HG03558 (cell line): Measurements from ENCODE around the gene CAMK1D.

ENCODE experiments used
- ATAC-seq: cut with Tn5 transposase; IDR thresholded peaks from one replicate; pipeline ENCODE4 v1.9.1; 2021; ENCODE audit warnings: moderate number of reproducible peaks; ENCODE audit not compliant: unreplicated experiment; ENCODE audit errors: extremely low read depth

The CAMK1D gene

DNA sequence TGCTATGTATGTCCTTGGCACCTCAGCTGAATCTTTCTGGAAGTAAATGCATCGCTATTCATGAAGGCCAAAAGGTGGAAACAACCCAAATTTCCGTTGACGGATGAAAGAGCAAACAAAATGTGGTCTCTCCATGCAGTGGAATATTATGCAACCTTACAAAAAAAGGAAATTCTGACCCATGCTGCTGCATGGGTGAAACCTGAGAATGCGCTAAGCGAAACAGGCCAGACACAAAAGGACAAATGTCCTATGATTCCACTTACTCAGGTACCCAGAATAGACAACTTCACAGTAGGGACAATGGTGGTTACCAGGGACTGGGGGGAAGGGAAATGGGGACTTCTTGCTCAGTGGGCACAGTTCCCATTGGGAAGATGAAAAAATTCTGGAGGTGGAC, 158.8 kb downstream of the CAMK1D start:
- no peak for ATAC-seq

DNA sequence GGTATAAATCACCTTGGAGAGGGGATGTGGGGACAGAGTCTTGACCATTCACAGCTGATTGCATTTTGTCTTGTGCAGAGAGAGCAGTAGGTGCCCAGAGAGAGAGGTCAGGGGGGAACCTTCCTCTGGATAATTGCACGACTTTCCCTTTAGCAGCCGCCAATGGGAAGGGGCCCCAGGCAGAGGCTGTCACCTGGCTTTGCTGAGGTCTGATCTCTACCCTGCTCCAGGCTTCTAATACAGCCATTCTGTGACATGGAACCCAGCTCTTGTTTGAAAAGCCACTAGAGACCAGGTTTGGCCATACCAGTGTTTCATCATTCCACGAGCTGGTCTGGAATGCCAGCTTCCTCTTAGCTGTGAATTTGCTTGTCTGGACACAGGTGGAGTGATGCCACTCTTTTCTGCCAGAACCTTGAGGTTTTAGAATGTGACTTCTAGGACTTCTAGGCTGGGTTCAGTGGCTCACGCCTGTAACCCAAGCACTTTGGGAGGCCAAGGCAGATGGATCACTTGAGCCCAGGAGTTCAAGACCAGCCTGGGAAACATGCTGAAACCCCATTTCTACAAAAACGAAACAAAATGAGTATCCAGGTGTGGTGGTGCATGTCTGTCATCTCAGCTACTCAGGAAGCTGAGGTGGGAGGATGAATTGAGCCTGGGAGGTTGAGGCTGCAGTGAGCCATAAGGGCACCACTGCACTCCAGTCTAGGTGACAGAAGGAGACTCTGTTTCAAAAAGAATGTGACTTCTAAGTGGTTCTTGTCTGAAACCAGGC, 159.9 kb downstream of the CAMK1D start:
- ATAC-seq = no peak

DNA sequence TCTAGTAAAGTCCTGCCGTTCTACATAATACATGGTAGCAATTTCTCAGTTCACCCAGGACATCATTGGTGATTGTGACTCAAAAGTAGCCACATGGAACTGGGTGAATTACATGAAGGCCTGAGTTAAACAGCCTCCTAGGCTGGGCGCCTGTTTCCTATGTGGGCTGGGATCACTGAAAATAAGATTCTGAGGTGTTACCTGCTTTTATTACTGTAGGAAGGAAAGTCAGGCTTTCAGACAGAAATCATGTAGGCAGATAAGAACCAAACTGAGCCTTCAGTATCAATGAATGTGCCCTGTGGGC, 160.4 kb downstream of the CAMK1D start:
- no peak for ATAC-seq

DNA sequence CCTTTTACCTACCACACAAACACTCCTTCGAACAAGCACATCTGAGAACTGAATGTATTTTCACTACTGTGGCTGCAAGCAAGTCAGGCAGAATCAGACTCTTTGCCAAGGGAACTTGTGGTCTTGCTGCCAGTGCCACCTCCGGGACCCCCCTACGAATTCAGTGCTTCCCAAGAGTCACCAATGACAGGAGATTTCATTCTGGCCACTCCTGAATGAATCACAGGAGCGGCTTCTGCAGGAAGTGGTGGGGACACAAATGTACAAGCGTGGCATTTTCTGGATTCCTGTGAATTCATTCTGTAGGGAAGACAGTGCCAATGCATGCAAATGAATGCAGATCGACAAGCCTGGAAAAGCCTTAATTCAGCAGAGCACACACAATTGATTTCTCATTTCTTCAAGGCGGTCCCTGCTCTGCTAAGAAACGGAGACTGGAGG, 161.2 kb downstream of the CAMK1D start:
- no peak for ATAC-seq

DNA sequence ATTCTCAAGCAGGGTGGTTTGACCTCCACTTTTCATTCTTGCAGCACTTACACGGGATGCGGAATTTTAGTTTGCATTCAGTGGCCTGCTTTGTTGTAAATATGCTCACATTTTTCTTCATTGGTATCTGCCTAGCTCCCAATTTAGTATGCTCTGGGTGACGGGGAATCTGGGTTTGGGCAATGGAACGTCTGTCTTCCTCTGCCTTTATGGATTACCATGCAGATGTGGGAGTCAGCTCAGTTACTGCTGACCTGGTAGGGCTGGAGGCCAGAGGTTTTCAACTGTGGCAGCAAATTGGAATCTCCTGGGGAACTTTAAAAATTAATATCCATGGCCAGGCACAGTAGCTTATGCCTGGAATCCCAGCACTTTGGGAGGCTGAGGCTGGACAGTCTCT, 161.6 kb downstream of the CAMK1D start:
- ATAC-seq = no peak

DNA sequence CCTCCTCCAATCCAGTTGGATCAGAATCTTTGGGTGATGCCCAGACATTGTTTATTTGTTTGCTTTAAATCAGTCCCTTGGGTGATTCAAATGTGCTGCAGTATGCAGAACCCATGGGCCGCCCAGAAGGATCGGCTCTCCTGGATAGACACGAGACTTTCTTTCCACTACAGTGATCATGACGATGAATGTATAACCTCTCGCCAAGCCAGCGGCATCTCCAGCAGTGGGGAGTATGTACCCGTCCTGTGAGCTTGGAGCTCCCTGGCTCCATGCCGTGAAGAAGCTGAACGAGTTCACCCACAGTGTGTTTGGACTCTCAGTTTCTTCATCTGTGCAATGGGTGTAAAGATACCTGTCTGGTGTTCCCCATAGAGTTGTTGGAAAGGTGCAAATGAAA, 162.3 kb downstream of the CAMK1D start:
- ATAC-seq = no peak

DNA sequence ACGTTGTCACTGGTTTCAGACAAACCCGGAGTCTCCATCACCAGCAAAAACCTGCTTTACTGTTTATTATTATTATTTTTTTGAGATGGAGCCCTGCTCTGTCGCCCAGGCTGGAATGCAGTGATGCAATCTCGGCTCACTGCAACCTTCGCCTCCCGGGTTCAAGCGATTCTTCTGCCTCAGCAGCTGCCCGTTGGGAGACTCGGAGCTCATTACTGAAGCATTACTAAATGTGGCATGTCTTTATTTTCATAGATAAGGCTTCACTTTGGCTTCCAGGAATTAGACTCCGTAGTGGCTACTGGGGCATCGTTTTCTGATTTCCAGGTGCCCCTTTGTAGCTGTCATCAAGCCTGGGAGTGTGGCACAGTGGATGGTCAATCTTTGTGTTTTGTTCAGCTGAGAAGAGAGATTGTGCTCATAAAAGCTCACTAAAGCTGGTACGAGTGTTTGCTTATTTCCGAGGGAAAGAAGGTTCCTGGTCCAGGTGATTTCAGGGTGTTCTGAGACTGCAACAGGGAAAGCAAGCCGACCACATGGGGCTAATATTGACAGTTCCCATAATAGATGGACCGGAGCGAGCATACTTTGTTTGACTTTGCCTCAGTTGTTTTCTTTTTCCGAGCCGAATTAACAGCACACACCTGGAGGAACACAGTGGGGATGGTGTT, 163.1 kb downstream of the CAMK1D start:
- no peak for ATAC-seq

DNA sequence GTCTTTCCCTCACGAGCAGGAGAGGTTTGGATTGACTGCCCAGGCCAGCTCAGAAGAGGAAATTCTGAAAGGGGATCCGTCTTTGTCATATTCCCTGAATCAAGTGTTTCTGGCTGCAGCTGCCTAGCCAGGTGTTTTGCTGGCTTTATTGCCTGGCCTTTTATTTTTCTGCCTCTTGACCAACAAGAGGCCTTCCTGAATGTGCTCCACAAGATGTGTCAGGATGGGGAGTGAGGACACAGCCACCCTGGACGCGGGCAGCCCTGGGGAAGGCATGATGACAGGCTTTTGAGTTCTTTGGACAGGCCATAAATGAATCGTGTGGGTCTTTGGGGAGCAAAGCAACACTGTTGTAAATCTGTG, 163.6 kb downstream of the CAMK1D start:
- no peak for ATAC-seq

DNA sequence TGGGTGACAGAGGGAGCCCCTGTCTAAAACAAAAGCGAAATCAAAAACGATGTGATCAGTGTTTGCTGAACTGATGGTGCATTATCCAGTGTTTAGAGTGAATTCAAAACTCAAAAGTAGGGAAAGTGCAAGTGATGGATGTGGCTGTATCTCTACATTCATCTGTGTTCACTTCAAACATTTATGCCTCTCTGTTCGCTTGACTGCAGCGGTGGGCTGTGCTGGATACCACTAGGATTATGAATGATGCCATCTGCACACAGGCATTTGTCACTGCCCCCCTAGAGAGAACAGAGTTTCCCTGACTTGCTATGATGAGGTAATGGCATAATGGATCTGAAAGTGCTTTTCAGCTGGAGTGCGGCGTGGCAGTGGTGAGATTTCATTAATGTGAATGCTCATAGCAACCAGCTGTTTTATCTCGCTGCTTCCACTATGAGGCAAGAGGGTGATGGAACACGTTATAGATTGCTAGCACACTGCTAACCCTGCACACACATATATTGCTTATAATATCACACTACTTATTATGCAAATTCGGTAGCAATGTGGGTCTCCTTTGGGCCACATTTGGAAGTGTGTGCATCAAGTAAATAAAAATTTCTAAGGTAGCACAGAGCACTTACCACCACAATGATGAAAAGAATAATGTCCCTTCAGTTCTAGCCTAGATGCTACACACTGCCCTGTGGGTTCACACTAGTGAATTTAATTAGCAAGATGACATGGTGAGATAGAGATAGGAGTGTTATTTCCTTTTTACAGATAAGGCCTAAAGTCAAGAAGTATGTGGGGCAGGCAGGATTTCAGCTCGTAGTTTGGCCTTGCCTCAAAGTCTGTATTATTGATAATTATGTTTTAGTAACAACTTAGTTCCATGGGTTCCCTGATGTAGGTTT, 164.7 kb downstream of the CAMK1D start:
- ATAC-seq = no peak

DNA sequence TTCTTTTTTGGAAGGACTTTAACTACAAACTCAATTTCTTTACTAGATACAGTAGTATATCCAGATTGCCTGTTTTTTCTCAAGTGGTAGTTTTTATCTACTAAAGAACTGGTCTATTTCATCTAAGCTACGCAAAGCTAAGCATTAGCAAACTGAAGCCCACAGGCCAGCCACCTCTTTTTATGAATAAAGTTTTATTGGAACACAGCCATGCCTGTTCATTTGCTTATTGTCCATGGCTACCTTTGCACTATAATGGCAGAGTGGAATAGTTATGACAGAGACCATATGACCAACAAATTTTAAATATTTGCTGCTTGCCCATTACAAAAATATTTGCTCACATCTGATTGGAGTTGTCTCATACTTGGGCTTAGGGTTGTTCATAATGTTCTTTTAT, 168.7 kb downstream of the CAMK1D start:
- ATAC-seq = no peak

DNA sequence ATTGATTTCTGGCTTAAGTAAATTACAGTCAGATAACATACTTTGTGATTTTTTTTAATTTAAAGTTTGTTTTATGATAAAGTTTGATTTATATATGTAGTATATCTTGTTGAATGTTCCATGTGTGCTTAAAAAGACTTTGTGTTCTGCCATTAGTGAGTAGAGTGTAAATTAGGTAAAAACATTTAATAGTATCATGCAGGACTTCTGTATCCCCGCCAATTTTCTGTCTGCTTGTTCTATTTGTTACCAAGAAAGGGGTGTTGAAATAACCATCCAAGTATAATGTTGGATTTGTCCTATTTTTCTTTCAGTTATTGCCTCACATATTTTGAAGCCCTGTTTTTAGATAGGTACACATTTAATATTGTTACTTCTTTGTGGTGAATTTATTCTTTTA, 172.1 kb downstream of the CAMK1D start:
- ATAC-seq = no peak

DNA sequence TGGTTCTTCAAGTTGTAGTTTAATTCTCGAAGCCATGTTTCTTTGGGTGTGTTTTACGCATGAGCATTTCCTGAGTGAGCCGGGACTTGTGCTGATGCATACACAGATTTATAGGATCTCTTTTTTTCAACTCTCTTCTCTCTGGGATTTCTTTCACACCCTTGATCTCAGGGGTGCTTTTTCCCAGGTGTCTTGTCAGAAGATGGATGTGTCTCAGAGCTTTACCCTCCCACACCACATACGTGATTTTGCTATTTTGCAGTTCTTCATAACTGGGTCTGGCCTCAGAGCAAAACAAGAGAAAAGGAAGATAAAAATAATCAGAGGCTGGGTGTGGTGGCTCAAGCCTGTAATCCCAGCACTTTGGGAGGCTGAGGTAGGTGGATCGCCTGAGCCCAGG, 177.0 kb downstream of the CAMK1D start:
- no peak for ATAC-seq

DNA sequence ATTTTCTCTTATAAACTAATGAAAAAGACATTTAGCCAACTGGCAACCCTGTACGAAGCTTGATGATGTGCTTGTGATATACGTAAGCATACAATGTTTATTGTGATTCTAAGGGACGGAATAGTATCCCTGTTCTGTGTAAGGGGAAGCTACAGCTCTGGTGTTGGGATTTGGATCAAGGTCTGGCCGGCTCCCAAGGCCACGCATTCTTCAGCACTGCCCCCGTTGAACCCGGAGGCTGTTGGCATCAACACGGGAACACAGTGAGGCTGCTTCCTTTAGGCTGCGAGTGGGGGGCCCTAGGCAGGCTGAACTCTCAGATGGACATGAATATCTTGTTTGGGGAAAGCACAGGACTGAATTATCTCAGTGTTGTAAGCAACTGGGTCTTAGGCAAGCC, 180.6 kb downstream of the CAMK1D start:
- ATAC-seq = no peak

DNA sequence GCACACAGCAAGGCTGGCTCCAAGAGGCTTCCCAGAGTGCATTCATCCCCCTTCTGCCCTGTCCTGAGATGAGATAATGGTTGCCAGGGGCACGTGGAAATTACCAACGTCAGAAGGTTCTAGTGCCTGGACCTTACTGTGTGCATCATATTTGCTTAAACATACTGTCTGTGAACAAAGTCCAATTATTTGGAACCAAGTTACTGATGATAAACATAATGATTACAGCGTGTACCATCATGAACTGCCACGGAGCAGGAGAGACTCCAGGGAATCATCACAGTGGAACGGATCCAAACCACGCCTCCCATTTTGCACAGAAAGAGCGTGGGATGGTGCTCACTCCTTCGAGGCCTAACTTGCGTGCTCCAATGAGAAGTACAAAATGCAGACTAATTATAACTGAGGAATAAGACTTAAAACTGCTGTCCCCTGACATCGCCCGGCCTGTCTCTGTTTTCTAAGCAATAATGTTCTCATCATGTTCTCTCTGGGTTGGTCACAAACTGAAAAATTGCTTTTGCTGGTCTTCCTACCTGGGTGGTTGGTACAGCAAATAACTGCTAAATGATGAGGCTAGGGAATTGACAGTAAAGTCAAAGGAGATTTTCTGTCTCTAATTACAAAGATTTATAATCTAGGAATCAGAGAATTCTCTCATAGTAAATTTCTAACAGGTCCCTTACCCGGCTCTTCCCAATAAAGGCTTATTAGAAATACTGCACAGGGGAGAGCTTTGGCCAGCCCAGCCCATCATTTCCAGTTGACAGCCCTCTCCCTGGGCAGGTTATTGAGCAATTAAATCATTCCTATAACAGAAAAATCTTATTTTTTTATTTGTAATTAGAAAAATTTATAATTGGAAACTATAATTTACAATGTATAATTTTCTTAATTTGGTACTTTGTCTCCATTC, 182.2 kb downstream of the CAMK1D start:
- no peak for ATAC-seq

DNA sequence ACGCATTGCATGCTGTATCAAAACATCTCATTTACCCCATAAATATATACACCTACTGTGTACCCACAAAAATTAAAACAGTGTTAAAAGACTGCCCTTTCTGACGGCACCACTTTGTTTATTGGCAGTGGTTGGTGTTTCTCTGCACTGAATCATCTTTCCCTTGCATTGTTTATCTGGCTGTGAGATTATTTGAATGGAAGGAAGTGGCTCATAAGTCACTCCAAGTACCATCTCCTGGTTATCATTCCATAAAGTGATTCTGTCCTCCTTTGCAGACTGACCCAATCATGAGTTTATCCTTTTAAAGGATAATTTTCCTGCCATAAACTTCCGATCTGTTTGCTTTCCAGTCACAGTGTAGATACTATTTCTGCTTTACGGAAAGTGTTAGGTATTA, 183.8 kb downstream of the CAMK1D start:
- ATAC-seq = no peak

DNA sequence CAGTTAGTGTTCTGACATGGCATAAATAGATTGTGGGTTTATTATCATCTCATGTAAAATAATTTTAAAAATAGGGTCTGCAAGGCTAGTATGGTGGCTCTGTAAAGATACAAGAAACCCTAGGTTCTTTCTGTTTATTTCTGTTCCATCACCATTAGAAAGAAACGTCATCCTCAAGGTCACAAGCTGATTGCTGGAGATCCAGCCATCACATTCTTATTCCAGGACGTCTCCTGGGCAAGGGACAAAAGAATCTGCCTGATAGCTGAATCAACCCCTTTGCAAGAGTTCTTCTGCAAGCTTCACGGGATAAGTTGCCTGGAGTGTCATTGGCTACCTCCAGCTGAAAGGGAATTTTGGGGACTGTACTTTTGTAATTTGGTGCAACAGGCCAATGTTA, 184.4 kb downstream of the CAMK1D start:
- ATAC-seq = no peak

DNA sequence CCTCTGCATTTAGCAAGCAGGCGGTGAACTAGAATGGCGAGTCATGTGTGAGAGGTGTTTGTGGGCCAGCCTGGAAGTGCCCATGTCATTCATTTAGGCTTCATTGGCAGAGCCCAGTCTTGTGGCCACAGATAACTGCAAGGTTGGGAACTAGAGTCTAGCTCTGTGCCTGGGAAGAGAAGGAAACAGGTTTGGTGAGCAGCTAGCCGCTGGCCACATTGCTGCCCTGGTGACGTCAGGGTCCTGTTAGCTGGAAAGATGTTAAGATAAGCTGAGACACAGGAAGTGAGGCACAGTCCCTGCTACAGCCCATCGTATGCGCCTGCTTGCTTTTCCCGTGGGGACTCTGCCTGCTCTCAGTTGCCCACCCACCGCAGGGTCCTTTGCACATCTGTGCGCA, 185.5 kb downstream of the CAMK1D start:
- no peak for ATAC-seq

DNA sequence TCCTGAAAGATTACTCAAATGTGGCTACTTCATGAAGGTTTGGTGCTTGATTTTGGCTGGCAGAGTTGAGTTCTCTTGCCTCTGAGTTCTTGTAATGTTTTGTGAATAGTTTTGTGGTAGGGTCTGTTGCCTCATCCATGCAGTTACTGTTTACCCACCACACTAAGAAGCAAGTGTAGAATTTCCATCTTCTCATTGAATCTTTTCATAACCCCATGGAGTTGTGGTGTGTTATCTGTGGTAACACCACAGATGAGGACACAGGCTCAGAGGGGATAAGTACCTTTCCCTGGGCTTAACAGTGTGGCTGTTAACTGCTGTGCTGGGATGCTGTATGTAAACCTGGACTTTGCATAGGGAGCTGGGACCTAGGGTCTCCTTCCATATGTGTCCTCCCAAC, 186.3 kb downstream of the CAMK1D start:
- no peak for ATAC-seq

DNA sequence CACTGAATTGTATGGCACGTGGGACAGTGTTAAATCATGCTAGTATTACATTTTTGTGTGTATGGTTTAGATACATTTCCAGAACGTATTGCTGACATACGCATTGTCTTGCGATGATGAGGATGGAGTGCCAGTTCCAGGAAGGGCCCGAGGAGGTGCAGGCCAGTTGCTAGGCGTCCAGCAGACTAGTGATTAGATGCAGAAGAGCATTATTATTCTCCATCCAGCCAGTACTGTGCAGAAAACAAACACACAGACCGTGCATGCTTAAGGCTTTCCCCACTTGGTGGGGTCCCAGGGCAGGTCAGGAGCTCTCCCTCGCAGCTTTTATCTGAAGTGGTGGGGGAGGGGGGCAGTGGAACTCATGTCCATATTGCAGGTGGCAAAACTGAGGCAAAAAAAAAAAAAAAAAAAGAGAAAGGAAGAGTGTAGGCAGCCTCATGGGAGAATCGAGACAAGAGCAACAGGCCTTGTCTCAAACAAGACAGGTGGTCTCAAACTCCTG, 189.2 kb downstream of the CAMK1D start:
- no peak for ATAC-seq
